ENCODE measurements around the gene PROSER2.
A peak's percentile ranks its signal among the peaks of the same experiment; 100 is the strongest.

Gene PROSER2

GRCh38 chr10:11805792-11806191, 17.4 kb upstream of the PROSER2 start:
- no peak for DNase-seq

- DNase-seq: no peak
Observed at GRCh38 chr10:11806706-11807105, 16.4 kb upstream of the PROSER2 start.

GRCh38 chr10:11808808-11809207, 14.3 kb upstream of the PROSER2 start:
- DNase-seq: no peak

- no peak for DNase-seq
Observed at GRCh38 chr10:11810313-11810766, 12.8 kb upstream of the PROSER2 start.

GRCh38 chr10:11810973-11811372, 12.2 kb upstream of the PROSER2 start:
- DNase-seq: no peak

- no peak for DNase-seq
Observed at GRCh38 chr10:11813177-11813576, 10.0 kb upstream of the PROSER2 start.

GRCh38 chr10:11813855-11814567, 9.1 kb upstream of the PROSER2 start:
- no peak for DNase-seq

GRCh38 chr10:11819027-11819426, 4.1 kb upstream of the PROSER2 start:
- DNase-seq: no peak

- no peak for DNase-seq
Observed at GRCh38 chr10:11822026-11822756, 965 bp upstream of the PROSER2 start.

- DNase-seq: no peak
Observed at GRCh38 chr10:11822809-11823121, 391 bp upstream of the PROSER2 start.

GRCh38 chr10:11823989-11824346, 812 bp downstream of the PROSER2 start:
- DNase-seq: no peak

GRCh38 chr10:11824376-11824775, 1.2 kb downstream of the PROSER2 start:
- DNase-seq: no peak

- no peak for DNase-seq
Observed at GRCh38 chr10:11824825-11825224, 1.7 kb downstream of the PROSER2 start.

- DNase-seq: no peak
Observed at GRCh38 chr10:11825796-11826414, 2.7 kb downstream of the PROSER2 start.

- no peak for DNase-seq
Observed at GRCh38 chr10:11827006-11827405, 3.9 kb downstream of the PROSER2 start.

- DNase-seq: no peak
Observed at GRCh38 chr10:11827414-11827813, 4.3 kb downstream of the PROSER2 start.

GRCh38 chr10:11828682-11829284, 5.6 kb downstream of the PROSER2 start:
- DNase-seq: no peak

- peak; percentile 20 for DNase-seq
Observed at GRCh38 chr10:11830836-11831519, 7.8 kb downstream of the PROSER2 start.

GRCh38 chr10:11831520-11831951, 8.4 kb downstream of the PROSER2 start:
- DNase-seq: peak; percentile 44

GRCh38 chr10:11832042-11832441, 8.9 kb downstream of the PROSER2 start:
- no peak for DNase-seq

- DNase-seq: no peak
Observed at GRCh38 chr10:11835061-11835460, 11.9 kb downstream of the PROSER2 start.

- no peak for DNase-seq
Observed at GRCh38 chr10:11835704-11836103, 12.5 kb downstream of the PROSER2 start.
